ENCODE data around the gene SRRM4. TPM values are rescaled to one million over a fixed set of nuclear protein-coding genes. Genes with fewer than 3 reads are reported as not detected.
"Not testable (repeated sequence)": the region's sequence is repeated elsewhere in the genome, so short reads cannot be mapped to it uniquely, and the experiment has no call there.

SRRM4 gene
- total RNA-seq, 1 experiment from 2014 or later = under 0.01 TPM

GRCh38 chr12:119025786-119026185 lies 44.4 kb downstream of the SRRM4 start:
- DNase-seq (no peak), ATAC-seq (no peak)
- H3K27me3 ChIP-seq (ENCODE audit: low read length) = no peaks in the 10 kb centered on the region
- H3K4me3 ChIP-seq (ENCODE audit: low read length) = no peak overlapping the region
- ChIA-PET POLR2A (ENCODE audit: unreplicated experiment) (no interaction called here), CTCF (no interaction called here)
- H3K27ac ChIP-seq (ENCODE audit: low read length) = no peak overlapping the region
- H3K79me2 ChIP-seq (ENCODE audit: low read length) = no peaks in the 10 kb centered on the region
- H4K20me1 ChIP-seq (ENCODE audit: low read length) = no peaks in the 10 kb centered on the region
- no peaks in the 10 kb centered on the region for H3F3A ChIP-seq (ENCODE audit: low read length, unreplicated experiment)
- no peaks in the 10 kb centered on the region for H3K4me1 ChIP-seq (ENCODE audit: insufficient read depth, low read length)
- no peak for TF ChIP-seq CTCF (conservative IDR thresholded peaks at IDR 0.05; ENCODE audit: low read depth, low read length)
- TF ChIP-seq EZH2phosphoT487 (IDR thresholded peaks at IDR 0.05; ENCODE audit: borderline replicate concordance, low read length) = no peak
- TF ChIP-seq EZH2 (IDR thresholded peaks at IDR 0.05; ENCODE audit: low read length, unreplicated experiment) = no peak
- no peaks in the 10 kb centered on the region for H3K36me3 ChIP-seq (ENCODE audit: low read depth, low read length)
- H3K4me2 ChIP-seq (ENCODE audit: low read length) = no peak overlapping the region
- H3K9ac ChIP-seq (ENCODE audit: low read length) = no peak overlapping the region
- no peaks in the 10 kb centered on the region for H3K9me2 ChIP-seq (replicated peaks; ENCODE audit: low read length)
- H3K9me3 ChIP-seq (ENCODE audit: low read length) = no peaks in the 10 kb centered on the region
- BruUV-seq (replicated peaks) = no TSS peak
- intact Hi-C loops (cut with micrococcal nuclease) = no loop called here
- no peak overlapping the region for H2AFZ ChIP-seq (ENCODE audit: low read length)

- CTCF ChIA-PET; BruUV-seq (replicated peaks); H3K36me3 ChIP-seq (ENCODE audit: low read depth, low read length): not testable (repeated sequence)
These were observed 52.0 kb downstream of the SRRM4 start for GRCh38 chr12:119033332-119033731.

GRCh38 chr12:119036878-119037825 lies 55.8 kb downstream of the SRRM4 start:
- no peaks in the 10 kb centered on the region for H4K20me1 ChIP-seq (ENCODE audit: low read length)
- no peaks in the 10 kb centered on the region for H3K4me1 ChIP-seq (ENCODE audit: insufficient read depth, low read length)
- no peaks in the 10 kb centered on the region for H3F3A ChIP-seq (ENCODE audit: low read length, unreplicated experiment)
- peaks cover 15% of the 10 kb centered on the region; the same call in 1 of the 2 replicates for H3K27me3 ChIP-seq (ENCODE audit: low read length)
- DNase-seq = peak; percentile 39
- ChIA-PET POLR2A (ENCODE audit: unreplicated experiment) (no interaction called here), CTCF (interaction anchor here (0.6 kb wide), 1 partner anchor 58 kb away, joined by 3 read pairs; no protein-coding TSS in a partner anchor)
- no peak overlapping the region for H3K4me3 ChIP-seq (ENCODE audit: low read length)
- H3K36me3 ChIP-seq (ENCODE audit: low read depth, low read length) = no peaks in the 10 kb centered on the region
- no peak overlapping the region for H3K27ac ChIP-seq (ENCODE audit: low read length)
- H3K9me3 ChIP-seq (ENCODE audit: low read length) = no peaks in the 10 kb centered on the region
- H3K9me2 ChIP-seq (replicated peaks; ENCODE audit: low read length) = no peaks in the 10 kb centered on the region
- H3K9ac ChIP-seq (ENCODE audit: low read length) = no peak overlapping the region
- no TSS peak for BruUV-seq (replicated peaks)
- H3K79me2 ChIP-seq (ENCODE audit: low read length) = no peaks in the 10 kb centered on the region
- no peak overlapping the region for H2AFZ ChIP-seq (ENCODE audit: low read length)
- no peak for ATAC-seq
- H3K4me2 ChIP-seq (ENCODE audit: low read length) = no peak overlapping the region
- no peak for TF ChIP-seq EZH2phosphoT487 (IDR thresholded peaks at IDR 0.05; ENCODE audit: borderline replicate concordance, low read length)
- TF ChIP-seq CTCF (conservative IDR thresholded peaks at IDR 0.05; ENCODE audit: low read depth, low read length) = peak; percentile 73
- intact Hi-C loops (cut with micrococcal nuclease) = no loop called here

More at GRCh38 chr12:119033332-119033731, 52.0 kb downstream of the SRRM4 start:
- intact Hi-C loops (cut with micrococcal nuclease); H3K79me2 ChIP-seq (ENCODE audit: low read length); H3K9ac ChIP-seq (ENCODE audit: low read length); ATAC-seq; H3K9me3 ChIP-seq (ENCODE audit: low read length); POLR2A ChIA-PET (ENCODE audit: unreplicated experiment); H3K27me3 ChIP-seq (ENCODE audit: low read length); H2AFZ ChIP-seq (ENCODE audit: low read length); DNase-seq; H3K4me3 ChIP-seq (ENCODE audit: low read length); H4K20me1 ChIP-seq (ENCODE audit: low read length); H3K9me2 ChIP-seq (replicated peaks; ENCODE audit: low read length); H3K4me1 ChIP-seq (ENCODE audit: insufficient read depth, low read length); H3K4me2 ChIP-seq (ENCODE audit: low read length); H3K27ac ChIP-seq (ENCODE audit: low read length); H3F3A ChIP-seq (ENCODE audit: low read length, unreplicated experiment): not testable (repeated sequence)
